DND-41 (cell line): ENCODE data around the gene C7orf25.

Source experiments
- EZH2 ChIP-seq: IDR thresholded peaks from 3 replicates; pipeline ENCODE4 v1.6.1; 2012; ENCODE audit warnings: borderline replicate concordance, low read depth, mild to moderate bottlenecking, moderate library complexity, low read length, inconsistent platforms; ENCODE audit not compliant: severe bottlenecking
- TF ChIP-seq, protein P1 (sequence below): IDR thresholded peaks from 2 replicates; pipeline ENCODE4 v1.5.1; 2012; ENCODE audit warnings: borderline replicate concordance, low read length, moderate library complexity, mild to moderate bottlenecking; ENCODE audit not compliant: poor library complexity, severe bottlenecking; ENCODE audit errors: extremely low read depth

DNA sequence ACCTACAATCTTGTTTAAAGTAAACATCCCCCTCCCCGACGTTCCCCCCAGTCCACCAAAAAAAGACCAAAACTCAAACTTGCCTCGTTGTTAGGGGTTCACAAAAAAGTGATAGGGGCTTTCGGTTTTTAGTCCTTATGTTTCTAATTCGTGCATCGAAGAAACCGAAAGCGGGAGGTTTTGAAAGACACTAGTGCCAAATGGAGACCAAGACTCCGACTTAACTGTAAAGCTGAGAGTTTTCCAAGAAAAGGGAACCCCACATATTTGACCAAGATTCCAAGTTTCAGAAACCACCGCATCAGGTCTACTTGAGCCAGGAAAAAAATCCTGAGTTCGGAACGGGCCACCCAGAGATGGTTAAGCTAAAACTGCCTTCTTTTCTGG is 19.6 kb upstream of the C7orf25 start:
- TF ChIP-seq, protein P1, sequence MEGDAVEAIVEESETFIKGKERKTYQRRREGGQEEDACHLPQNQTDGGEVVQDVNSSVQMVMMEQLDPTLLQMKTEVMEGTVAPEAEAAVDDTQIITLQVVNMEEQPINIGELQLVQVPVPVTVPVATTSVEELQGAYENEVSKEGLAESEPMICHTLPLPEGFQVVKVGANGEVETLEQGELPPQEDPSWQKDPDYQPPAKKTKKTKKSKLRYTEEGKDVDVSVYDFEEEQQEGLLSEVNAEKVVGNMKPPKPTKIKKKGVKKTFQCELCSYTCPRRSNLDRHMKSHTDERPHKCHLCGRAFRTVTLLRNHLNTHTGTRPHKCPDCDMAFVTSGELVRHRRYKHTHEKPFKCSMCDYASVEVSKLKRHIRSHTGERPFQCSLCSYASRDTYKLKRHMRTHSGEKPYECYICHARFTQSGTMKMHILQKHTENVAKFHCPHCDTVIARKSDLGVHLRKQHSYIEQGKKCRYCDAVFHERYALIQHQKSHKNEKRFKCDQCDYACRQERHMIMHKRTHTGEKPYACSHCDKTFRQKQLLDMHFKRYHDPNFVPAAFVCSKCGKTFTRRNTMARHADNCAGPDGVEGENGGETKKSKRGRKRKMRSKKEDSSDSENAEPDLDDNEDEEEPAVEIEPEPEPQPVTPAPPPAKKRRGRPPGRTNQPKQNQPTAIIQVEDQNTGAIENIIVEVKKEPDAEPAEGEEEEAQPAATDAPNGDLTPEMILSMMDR, result no peak
- TF ChIP-seq EZH2, result no peak
